Measurements from ENCODE around the gene CHTF8.
"Not testable (repeated sequence)": the region's sequence is repeated elsewhere in the genome, so short reads cannot be mapped to it uniquely, and the experiment has no call there.

CHTF8 gene

DNA sequence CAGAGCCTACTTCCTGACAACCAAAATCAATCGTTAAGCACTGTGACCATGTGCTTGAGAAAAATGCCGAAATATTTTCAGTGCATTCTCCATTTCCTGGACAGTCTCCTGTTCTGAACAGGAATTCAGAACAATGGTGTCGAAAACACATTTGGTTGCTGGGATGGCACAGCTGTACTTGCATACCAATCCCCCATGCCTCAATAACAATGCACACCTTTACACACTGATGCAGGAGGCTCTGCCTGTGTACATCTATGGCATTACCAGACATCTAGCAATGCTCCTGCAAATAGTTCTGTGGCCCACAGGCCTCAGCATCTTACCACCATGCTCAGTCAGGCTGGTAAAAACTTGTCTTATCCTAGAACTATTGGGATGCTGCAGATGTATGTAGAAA lies 6.2 kb downstream of the CHTF8 start:
- DNase-seq (ENCODE audit: low spot score in 2 of 2) = no peak
- Mint-ChIP-seq H3K4me3 (no peak overlapping the region), H3K9me3 (no peaks in the 10 kb centered on the region), H3K4me1 (peaks cover 17% of the 10 kb centered on the region), H3K36me3 (peaks cover 9% of the 10 kb centered on the region), H3K27me3 (no peaks in the 10 kb centered on the region), H3K27ac (no peak overlapping the region)
- no peak for ATAC-seq (ENCODE audit: low read depth)

DNA sequence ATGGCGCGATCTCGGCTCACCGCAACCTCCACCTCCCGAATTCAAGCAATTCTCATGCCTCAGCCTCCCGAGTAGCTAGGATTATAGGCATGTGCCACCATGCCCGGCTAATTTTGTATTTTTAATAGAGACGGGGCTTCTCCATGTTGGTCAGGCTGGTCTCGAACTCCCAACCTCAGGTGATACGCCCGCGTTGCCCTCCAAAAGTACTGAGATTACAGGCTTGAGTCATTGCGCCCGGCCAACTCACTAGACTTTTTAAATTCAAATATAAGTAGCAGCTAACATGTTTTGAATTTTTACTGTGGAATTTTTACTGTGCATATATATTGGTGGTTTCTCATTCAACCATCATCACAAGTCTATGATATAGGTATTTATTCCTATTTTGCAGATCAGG lies 7.4 kb downstream of the CHTF8 start:
- not testable (repeated sequence) for H3K27me3 Mint-ChIP-seq; DNase-seq (ENCODE audit: low spot score in 2 of 2); ATAC-seq (ENCODE audit: low read depth); H3K4me3 Mint-ChIP-seq; H3K9me3 Mint-ChIP-seq
- H3K36me3 Mint-ChIP-seq = peaks cover 14% of the 10 kb centered on the region
- peaks cover 14% of the 10 kb centered on the region for H3K4me1 Mint-ChIP-seq
- peak overlapping the region; percentile 5 for H3K27ac Mint-ChIP-seq

DNA sequence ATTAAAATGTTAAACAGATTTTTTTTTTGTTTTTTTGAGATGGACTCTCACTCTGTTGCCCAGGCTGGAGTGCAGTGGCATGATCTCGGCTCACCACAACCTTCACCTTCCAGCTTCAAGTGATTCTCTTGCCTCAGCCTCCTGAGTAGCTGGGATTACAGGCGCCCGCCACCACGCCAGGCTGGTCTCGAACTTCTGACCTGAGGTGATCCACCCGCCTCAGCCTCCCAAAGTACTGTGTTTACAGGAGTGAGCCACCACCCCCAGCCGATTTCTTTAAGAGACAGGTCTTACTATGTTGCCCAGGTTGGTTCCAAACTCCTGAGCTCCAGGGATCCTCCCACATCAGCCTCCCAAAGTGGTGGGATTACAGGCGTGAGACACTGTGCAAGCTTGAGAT lies 8.0 kb downstream of the CHTF8 start:
- Mint-ChIP-seq H3K4me1 (peaks cover 12% of the 10 kb centered on the region), H3K36me3 (peaks cover 12% of the 10 kb centered on the region)
- not testable (repeated sequence) for H3K27ac Mint-ChIP-seq; DNase-seq (ENCODE audit: low spot score in 2 of 2); ATAC-seq (ENCODE audit: low read depth); H3K4me3 Mint-ChIP-seq; H3K9me3 Mint-ChIP-seq; H3K27me3 Mint-ChIP-seq

DNA sequence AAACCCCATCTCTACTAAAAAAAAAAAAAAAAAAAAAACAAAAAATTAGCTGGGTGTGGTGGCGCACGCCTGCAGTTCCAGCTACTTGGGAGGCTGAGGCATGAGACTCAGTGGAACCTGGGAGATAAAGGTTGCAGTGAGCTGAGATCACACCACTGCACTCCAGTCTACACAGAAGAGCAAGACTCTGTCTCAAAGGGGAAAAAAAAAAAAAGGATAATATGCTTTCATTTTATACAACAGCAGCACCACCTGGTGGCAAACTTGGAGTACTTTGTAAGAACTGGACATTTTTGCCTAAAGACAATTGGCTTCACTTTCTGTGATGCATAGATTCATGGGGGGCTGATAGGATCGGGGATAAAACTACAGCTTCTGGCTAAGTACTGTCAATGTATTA lies 8.5 kb downstream of the CHTF8 start:
- no peak overlapping the region for H3K27ac Mint-ChIP-seq
- peak; percentile 70 for ATAC-seq (ENCODE audit: low read depth)

DNA sequence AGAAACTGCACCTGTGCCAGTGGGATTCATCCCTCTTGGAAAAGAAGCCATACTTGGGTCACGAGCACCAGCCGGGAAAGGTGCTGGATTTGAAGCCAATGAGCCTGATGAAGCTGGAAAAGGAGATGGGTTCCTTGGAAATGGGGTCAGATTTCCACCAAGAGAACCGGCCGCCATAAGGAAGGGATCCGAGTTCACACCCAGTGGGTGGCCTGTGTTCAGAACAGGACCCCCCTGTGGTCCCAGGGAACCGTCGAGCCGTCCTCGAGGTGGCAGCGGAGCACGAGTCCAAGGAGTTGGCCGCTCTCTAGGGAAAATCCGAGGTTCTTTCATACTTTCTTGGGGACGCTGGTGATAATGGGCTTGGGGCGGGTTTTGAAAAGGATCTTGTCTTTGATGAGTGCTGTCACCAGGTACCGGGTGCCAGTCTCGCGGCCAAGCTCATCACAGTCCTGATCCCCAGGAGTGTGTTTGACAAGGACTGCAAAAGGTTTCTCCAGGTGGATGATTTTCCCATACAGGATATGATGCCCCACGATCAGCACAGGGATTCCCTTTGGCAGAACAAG lies 12.2 kb downstream of the CHTF8 start:
- no peaks in the 10 kb centered on the region for H3K9me3 Mint-ChIP-seq
- peaks cover 7% of the 10 kb centered on the region for H3K4me1 Mint-ChIP-seq
- ATAC-seq (ENCODE audit: low read depth) = no peak
- peaks cover 20% of the 10 kb centered on the region for H3K36me3 Mint-ChIP-seq
- H3K27me3 Mint-ChIP-seq = no peaks in the 10 kb centered on the region
- DNase-seq (ENCODE audit: low spot score in 2 of 2) = no peak
- no peak overlapping the region for H3K4me3 Mint-ChIP-seq
- no peak overlapping the region for H3K27ac Mint-ChIP-seq

More for the DNA sequence above, 8.5 kb downstream of the CHTF8 start:
- peak; percentile 55 to 65 for DNase-seq (ENCODE audit: low spot score in 2 of 2)
- no peaks in the 10 kb centered on the region for H3K27me3 Mint-ChIP-seq
- H3K9me3 Mint-ChIP-seq = no peaks in the 10 kb centered on the region
- peaks cover 15% of the 10 kb centered on the region for H3K36me3 Mint-ChIP-seq
- H3K4me3 Mint-ChIP-seq = no peak overlapping the region
- H3K4me1 Mint-ChIP-seq = peaks cover 11% of the 10 kb centered on the region

DNA sequence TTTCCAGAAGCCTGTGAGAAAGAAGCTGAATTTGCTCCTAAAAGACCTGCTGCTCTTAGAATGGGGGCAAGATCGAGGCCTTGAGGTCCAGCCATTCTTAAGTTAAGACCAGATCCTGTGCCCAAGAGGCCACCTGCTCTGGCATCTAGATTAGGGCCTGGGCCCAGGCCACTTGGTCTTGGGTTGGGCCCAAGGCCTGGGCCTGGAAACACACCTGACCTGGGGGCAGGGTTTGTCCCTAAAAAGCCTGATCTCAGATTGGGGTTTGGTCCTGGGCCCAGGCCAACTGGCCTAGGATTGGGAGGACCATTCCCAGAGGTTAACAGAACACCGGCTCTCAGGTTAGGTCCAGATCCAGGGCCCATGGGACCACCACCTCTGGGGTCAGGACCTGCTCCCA lies 12.9 kb downstream of the CHTF8 start:
- Mint-ChIP-seq H3K27me3 (no peaks in the 10 kb centered on the region), H3K27ac (no peak overlapping the region), H3K9me3 (no peaks in the 10 kb centered on the region), H3K36me3 (peaks cover 26% of the 10 kb centered on the region), H3K4me3 (no peak overlapping the region), H3K4me1 (peaks cover 7% of the 10 kb centered on the region)
- ATAC-seq (ENCODE audit: low read depth) (no peak), DNase-seq (ENCODE audit: low spot score in 2 of 2) (no peak)

DNA sequence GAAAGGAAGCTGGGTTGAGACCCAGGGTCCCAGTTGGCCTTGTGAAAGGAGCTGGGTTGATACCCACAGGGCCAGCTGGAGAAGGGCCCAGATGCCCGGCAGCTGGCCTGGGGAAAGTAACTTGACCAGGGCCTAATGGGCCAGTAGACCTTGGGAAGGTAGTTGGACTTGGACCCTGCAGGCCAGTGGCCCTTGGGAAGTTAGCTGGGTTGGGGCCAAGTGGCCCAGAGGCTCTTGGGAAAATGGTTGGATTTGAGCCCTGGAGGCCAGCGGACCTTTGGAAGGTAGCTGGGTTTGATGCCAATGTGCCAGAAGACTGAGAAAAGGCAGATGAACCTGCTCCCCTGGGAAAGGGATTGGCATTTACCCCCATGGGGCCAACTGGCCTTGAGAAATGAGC lies 13.4 kb downstream of the CHTF8 start:
- Mint-ChIP-seq H3K36me3 (peaks cover 26% of the 10 kb centered on the region), H3K4me3 (no peak overlapping the region), H3K9me3 (no peaks in the 10 kb centered on the region), H3K27ac (no peak overlapping the region), H3K4me1 (peaks cover 5% of the 10 kb centered on the region), H3K27me3 (no peaks in the 10 kb centered on the region)
- ATAC-seq (ENCODE audit: low read depth) (no peak), DNase-seq (ENCODE audit: low spot score in 2 of 2) (no peak)

DNA sequence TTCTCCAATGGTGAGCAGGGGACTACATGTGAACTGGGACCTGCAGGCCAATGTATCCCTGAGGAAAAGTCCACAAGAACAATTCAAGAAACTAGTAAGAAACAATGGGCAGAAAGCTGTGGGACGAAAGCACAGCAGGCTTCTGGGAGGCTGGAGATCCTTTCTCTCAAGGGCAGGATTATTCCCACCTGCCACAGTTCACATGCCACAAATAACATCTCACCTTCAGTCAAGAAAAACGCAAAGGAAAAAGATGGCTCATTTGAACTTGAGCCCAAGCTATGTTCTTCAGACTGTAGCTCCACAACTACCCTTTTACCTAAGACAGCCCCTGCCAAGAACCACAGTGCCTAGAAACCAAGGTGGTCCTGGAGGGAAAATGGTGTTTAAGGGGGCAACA lies 13.9 kb downstream of the CHTF8 start:
- Mint-ChIP-seq H3K9me3 (no peaks in the 10 kb centered on the region), H3K4me3 (no peak overlapping the region), H3K27me3 (no peaks in the 10 kb centered on the region), H3K27ac (no peak overlapping the region), H3K4me1 (peaks cover 5% of the 10 kb centered on the region), H3K36me3 (peaks cover 28% of the 10 kb centered on the region)
- ATAC-seq (ENCODE audit: low read depth) (no peak), DNase-seq (ENCODE audit: low spot score in 2 of 2) (no peak)

DNA sequence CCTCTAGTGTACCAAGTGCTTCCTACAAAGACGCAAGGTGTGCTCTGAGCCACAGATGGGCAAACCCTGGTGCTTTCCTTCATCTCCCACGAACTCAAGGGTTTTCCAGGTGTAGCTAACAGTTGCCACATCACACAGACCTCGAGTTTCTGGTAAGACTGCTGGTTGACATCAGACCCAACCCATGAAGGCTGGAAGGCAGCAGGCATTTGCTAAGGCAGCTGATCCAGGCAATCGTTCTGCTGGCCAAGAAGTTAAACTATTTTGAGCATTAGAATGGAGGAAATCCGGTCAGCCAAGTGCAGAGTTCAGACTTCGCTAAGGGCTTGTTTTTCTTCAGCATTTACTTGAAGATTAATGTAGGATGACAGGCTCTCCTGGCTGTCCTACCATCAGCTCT lies 15.5 kb downstream of the CHTF8 start:
- Mint-ChIP-seq H3K27me3 (no peaks in the 10 kb centered on the region), H3K4me1 (peaks cover 6% of the 10 kb centered on the region), H3K9me3 (no peaks in the 10 kb centered on the region), H3K27ac (no peak overlapping the region), H3K4me3 (no peak overlapping the region), H3K36me3 (peaks cover 26% of the 10 kb centered on the region)
- DNase-seq (ENCODE audit: low spot score in 2 of 2) = no peak
- no peak for ATAC-seq (ENCODE audit: low read depth)

DNA sequence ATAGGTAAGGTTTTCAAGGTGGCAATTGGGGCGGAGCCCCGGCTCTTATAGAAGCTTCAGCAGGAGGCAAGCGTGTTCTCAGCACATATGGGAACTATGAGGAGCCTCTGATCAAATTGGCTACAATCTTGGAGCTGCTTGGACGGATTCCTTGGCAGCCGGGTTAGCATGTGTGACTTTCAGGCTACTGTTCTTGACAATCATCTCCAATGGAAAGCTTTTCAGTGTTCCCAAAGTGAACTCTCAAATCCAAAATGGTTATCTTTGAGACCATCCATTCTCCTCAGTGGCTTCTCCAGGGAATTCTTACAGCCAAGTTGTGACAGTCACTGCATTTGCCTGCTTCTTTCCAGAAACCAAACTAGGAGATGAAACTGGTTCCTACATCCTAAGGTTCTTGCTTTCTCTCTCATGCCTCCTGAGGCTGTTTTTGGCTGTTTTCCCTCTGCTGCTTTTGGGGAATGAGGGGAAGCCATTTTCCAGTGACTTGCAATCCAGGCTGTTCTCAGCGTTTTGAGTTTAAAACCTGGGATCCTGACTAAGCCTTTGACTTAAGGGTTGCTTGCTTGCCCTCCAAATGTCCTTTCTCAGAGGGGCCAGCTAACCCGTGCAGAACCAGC lies 16.0 kb downstream of the CHTF8 start:
- Mint-ChIP-seq H3K36me3 (peaks cover 27% of the 10 kb centered on the region), H3K9me3 (no peaks in the 10 kb centered on the region), H3K27ac (no peak overlapping the region)

DNA sequence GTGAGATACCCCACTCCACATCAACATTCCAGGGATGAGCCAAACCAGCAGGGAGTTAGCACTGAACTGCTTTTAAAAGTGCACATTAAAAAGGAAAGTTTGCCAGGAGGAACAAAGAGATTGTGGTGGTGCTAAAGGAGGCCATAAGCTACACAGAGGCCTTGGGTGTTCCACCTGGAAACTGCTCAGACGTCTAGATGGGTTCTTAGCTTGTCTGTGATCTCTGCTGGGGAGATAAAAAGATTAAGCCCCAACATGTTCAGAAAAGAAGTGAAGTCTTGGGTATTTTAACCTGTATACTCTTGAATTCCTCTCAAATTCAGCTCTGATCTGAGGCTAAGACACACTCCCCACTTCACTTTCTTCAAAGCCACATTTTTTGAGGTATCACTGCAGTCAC lies 16.6 kb downstream of the CHTF8 start:
- Mint-ChIP-seq H3K27me3 (no peaks in the 10 kb centered on the region), H3K36me3 (peaks cover 27% of the 10 kb centered on the region), H3K9me3 (no peaks in the 10 kb centered on the region), H3K4me3 (no peak overlapping the region), H3K4me1 (peaks cover 6% of the 10 kb centered on the region), H3K27ac (no peak overlapping the region)
- ATAC-seq (ENCODE audit: low read depth) = no peak
- DNase-seq (ENCODE audit: low spot score in 2 of 2) = no peak

More for the DNA sequence above, 16.0 kb downstream of the CHTF8 start:
- Mint-ChIP-seq H3K27me3 (no peaks in the 10 kb centered on the region), H3K4me1 (peaks cover 6% of the 10 kb centered on the region), H3K4me3 (no peak overlapping the region)
- DNase-seq (ENCODE audit: low spot score in 2 of 2) (no peak), ATAC-seq (ENCODE audit: low read depth) (no peak)

DNA sequence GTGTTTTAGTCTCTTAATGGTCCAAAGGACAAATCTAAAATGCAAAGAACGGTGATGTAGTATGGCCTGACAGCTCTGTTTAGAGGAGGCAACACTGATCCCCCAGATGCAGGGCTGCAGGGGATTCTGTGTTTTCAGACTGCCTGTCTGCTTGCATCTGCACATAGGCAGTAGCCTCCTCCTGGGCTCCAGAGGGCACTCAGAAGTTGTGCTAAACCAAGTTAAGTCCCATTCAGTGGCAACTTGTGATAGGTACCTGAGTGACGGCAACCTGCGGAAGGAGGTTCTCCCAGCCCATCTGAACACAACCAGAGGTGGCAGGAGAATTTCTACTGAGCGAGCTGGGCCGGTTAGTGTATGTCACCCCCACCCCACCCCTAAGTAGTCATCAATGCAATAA lies 17.0 kb downstream of the CHTF8 start:
- Mint-ChIP-seq H3K4me3 (no peak overlapping the region), H3K4me1 (peaks cover 6% of the 10 kb centered on the region), H3K27me3 (no peaks in the 10 kb centered on the region), H3K9me3 (no peaks in the 10 kb centered on the region), H3K27ac (no peak overlapping the region), H3K36me3 (peaks cover 30% of the 10 kb centered on the region)
- no peak for DNase-seq (ENCODE audit: low spot score in 2 of 2)
- ATAC-seq (ENCODE audit: low read depth) = no peak

DNA sequence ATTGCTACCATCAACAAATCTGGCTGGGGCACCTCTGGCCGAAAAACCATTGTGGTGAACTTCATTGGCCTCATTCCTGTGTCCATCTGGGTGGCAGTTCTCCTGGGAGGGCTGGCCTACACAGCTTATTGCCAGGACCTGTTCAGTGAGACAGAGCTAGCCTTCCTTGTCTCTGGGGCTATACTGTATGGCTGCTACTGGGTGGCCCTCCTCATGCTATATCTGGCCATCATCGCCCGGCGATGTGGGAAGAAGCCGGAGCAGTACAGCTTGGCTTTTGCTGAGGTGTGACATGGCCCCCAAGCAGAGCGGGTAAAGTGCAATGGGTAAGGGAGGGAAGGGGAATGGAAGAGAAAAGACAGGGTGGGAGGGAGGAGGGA lies 17.4 kb downstream of the CHTF8 start:
- no peak for DNase-seq (ENCODE audit: low spot score in 2 of 2)
- Mint-ChIP-seq H3K4me3 (no peak overlapping the region), H3K27me3 (no peaks in the 10 kb centered on the region), H3K4me1 (peaks cover 6% of the 10 kb centered on the region), H3K36me3 (peaks cover 29% of the 10 kb centered on the region), H3K27ac (no peak overlapping the region), H3K9me3 (no peaks in the 10 kb centered on the region)
- ATAC-seq (ENCODE audit: low read depth) = no peak

DNA sequence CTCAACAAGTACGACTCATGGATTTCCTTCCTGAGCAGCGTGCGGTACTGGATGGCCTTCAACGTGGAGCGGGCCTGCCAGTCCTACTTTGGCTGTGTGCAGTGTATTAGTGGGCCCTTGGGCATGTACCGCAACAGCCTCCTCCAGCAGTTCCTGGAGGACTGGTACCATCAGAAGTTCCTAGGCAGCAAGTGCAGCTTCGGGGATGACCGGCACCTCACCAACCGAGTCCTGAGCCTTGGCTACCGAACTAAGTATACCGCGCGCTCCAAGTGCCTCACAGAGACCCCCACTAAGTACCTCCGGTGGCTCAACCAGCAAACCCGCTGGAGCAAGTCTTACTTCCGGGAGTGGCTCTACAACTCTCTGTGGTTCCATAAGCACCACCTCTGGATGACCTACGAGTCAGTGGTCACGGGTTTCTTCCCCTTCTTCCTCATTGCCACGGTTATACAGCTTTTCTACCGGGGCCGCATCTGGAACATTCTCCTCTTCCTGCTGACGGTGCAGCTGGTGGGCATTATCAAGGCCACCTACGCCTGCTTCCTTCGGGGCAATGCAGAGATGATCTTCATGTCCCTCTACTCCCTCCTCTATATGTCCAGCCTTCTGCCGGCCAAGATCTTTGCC lies 17.9 kb downstream of the CHTF8 start:
- peaks cover 34% of the 10 kb centered on the region for H3K36me3 Mint-ChIP-seq
- no peaks in the 10 kb centered on the region for H3K9me3 Mint-ChIP-seq
- H3K27ac Mint-ChIP-seq = no peak overlapping the region
- no peak overlapping the region for H3K4me3 Mint-ChIP-seq
- DNase-seq (ENCODE audit: low spot score in 2 of 2) = no peak
- peaks cover 6% of the 10 kb centered on the region for H3K4me1 Mint-ChIP-seq
- H3K27me3 Mint-ChIP-seq = peaks cover 2% of the 10 kb centered on the region
- no peak for ATAC-seq (ENCODE audit: low read depth)

DNA sequence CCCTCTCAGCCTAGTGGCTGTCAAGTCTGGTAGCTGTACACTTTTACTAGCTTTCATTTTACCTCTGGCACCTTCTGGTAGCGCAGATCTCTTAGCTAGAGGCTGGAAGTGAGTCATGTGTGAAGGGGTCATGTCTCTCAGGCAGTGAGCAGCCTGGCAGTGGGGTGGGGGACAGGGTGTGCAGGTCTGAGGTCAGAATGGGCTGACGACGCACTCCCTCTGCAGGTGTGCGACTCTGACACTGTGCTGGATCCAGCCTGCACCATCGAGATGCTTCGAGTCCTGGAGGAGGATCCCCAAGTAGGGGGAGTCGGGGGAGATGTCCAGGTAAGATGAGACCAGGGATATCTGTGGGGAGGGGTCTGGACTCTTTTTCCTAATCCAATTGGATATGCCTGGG lies 19.2 kb downstream of the CHTF8 start:
- no peak overlapping the region for H3K27ac Mint-ChIP-seq
- peaks cover 31% of the 10 kb centered on the region for H3K36me3 Mint-ChIP-seq
- no peaks in the 10 kb centered on the region for H3K9me3 Mint-ChIP-seq
- peaks cover 3% of the 10 kb centered on the region for H3K27me3 Mint-ChIP-seq
- no peak overlapping the region for H3K4me3 Mint-ChIP-seq
- DNase-seq (ENCODE audit: low spot score in 2 of 2) (no peak), ATAC-seq (ENCODE audit: low read depth) (no peak)
- H3K4me1 Mint-ChIP-seq = peaks cover 4% of the 10 kb centered on the region

Measured in memory B cell (primary cell).